Stimulated activated CD4-positive, alpha-beta T cell treated with anti-CD3 and anti-CD28 coated beads, Interleukin-1b, Interleukin-23, amount 100 ng/mL, for 4 hours (primary cell): Measurements from ENCODE around the gene GRM4.

Source experiments
- DNase-seq, 2 donors: peaks; one replicate each; pipeline ENCODE4 v3.0.0-alpha.2; 2020; ENCODE audit warnings: low read depth in 2 of 2

The GRM4 gene

GRCh38 chr6:34085453-34086170 is 60.3 kb downstream of the GRM4 start:
- no peak for DNase-seq

- DNase-seq = no peak
Observed at GRCh38 chr6:34084591-34085290, 61.1 kb downstream of the GRM4 start.

GRCh38 chr6:34082864-34083626 is 62.8 kb downstream of the GRM4 start:
- no peak for DNase-seq

GRCh38 chr6:34082348-34082747 is 63.5 kb downstream of the GRM4 start:
- DNase-seq = no peak

- DNase-seq = no peak
Observed at GRCh38 chr6:34080357-34080756, 65.5 kb downstream of the GRM4 start.

- no peak for DNase-seq
Observed at GRCh38 chr6:34079899-34080298, 66.0 kb downstream of the GRM4 start.

- no peak for DNase-seq
Observed at GRCh38 chr6:34075906-34076305, 70.0 kb downstream of the GRM4 start.

- DNase-seq = no peak
Observed at GRCh38 chr6:34074064-34074742, 71.7 kb downstream of the GRM4 start.

GRCh38 chr6:34073540-34073939 is 72.3 kb downstream of the GRM4 start:
- DNase-seq = no peak

GRCh38 chr6:34072727-34073126 is 73.2 kb downstream of the GRM4 start:
- DNase-seq = no peak

GRCh38 chr6:34071884-34072379 is 74.0 kb downstream of the GRM4 start:
- DNase-seq = no peak

- no peak for DNase-seq
Observed at GRCh38 chr6:34071136-34071883, 74.6 kb downstream of the GRM4 start.

- no peak for DNase-seq
Observed at GRCh38 chr6:34070315-34071135, 75.4 kb downstream of the GRM4 start.

GRCh38 chr6:34068462-34069044 is 77.3 kb downstream of the GRM4 start:
- DNase-seq = no peak

GRCh38 chr6:34067814-34068213 is 78.1 kb downstream of the GRM4 start:
- DNase-seq = no peak

- DNase-seq = no peak
Observed at GRCh38 chr6:34066772-34067770, 78.8 kb downstream of the GRM4 start.

GRCh38 chr6:34066218-34066571 is 79.7 kb downstream of the GRM4 start:
- DNase-seq = no peak

- no peak for DNase-seq
Observed at GRCh38 chr6:34065466-34066217, 80.2 kb downstream of the GRM4 start.
